HepG2 (cell line): ENCODE data around the gene SPSB1. TPM values are rescaled to one million over a fixed set of nuclear protein-coding genes. Genes with fewer than 3 reads are reported as not detected.
"Not testable (repeated sequence)": the region's sequence is repeated elsewhere in the genome, so short reads cannot be mapped to it uniquely, and the experiment has no call there.

Experiments
- ATAC-seq: fragments of 200-7000 bp; cut with Tn5 transposase; 3 replicates; pipeline ENCODE4 v1.9.1; 2020; ENCODE audit warnings: mild to moderate bottlenecking, moderate library complexity
- BruUV-seq: library from RNA; stranded (reverse); fragments of 400-500 nt; replicated peaks from 2 replicates; lab custom pipeline; 2021; lab: Mats Ljungman, UMichigan
- CTCF ChIA-PET: fragments of 300-600 bp; formaldehyde crosslinking; extraction: SDS; loops from one replicate; lab custom pipeline; 2021; ENCODE audit warnings: low total read pairs, inconsistent platforms, low intra/inter-chr PET ratio; lab: Yijun Ruan, JAX
- POLR2A ChIA-PET: fragments of 350-600 bp; sonication (Branson Sonifier 250); formaldehyde crosslinking; loops from one replicate; lab custom pipeline; 2020; ENCODE audit warnings: antibody characterized with exemption, inconsistent platforms; lab: Yijun Ruan, JAX
- DNase-seq: peaks from one replicate; pipeline ENCODE4 v3.0.0-alpha.2; 2015; ENCODE audit warnings: low spot score
- FAIRE-seq: peaks from 3 replicates; lab custom pipeline; 2011; peaks lifted over from hg19 to GRCh38; lab: Jason Lieb, UNC
- H2AFZ ChIP-seq: one replicate; pipeline ENCODE4 v1.6.1; 2011; ENCODE audit warnings: low read length, inconsistent platforms
- H3K27ac ChIP-seq: fragments of 300-600 bp; 3 replicates; pipeline ENCODE4 v1.8.0; 2011; ENCODE audit warnings: mixed run types, mild to moderate bottlenecking, mixed read lengths, low read length, inconsistent platforms; ENCODE audit not compliant: insufficient read depth; ENCODE audit errors: extremely low read length
- H3K27me3 ChIP-seq, 2 experiments: fragments of 200-600 bp in 1 of 2; 2 replicates in 1 of 2; 3 replicates in 1 of 2; pipeline versions ENCODE4 v1.6.0 to v1.8.0; 2011; ENCODE audit warnings: low read length in 2 of 2, mild to moderate bottlenecking in 2 of 2, moderate library complexity in 2 of 2, inconsistent platforms in 1 of 2; ENCODE audit not compliant: insufficient read depth in 2 of 2, control insufficient read depth in 1 of 2
- H3K36me3 ChIP-seq, 2 experiments: fragments of 200-600 bp in 1 of 2; replicated peaks in 1 of 2; 2 replicates in 1 of 2; 3 replicates in 1 of 2; pipeline versions ENCODE4 v1.5.1 to v1.8.0; 2011; ENCODE audit warnings: low read length in 2 of 2, inconsistent platforms in 1 of 2; ENCODE audit not compliant: insufficient read depth in 2 of 2, control insufficient read depth in 1 of 2
- H3K4me1 ChIP-seq: 2 replicates; pipeline ENCODE4 v1.5.1; 2012; ENCODE audit warnings: low read length, inconsistent platforms; ENCODE audit not compliant: insufficient read depth
- H3K4me2 ChIP-seq: 2 replicates; pipeline ENCODE4 v1.6.0; 2011; ENCODE audit warnings: low read depth, low read length, inconsistent platforms
- H3K4me3 ChIP-seq, 3 experiments: fragments of 200-600 bp in 1 of 3; sonication (generic), shearing (Covaris generic) in 1 of 3; replicated peaks in 1 of 3; 2 replicates each; pipeline ENCODE4 v1.5.1; 2011 to 2016; ENCODE audit warnings: low read length in 3 of 3, inconsistent platforms in 2 of 3, low read depth in 2 of 3, mild to moderate bottlenecking in 2 of 3, control low read depth in 1 of 3, mixed read lengths in 1 of 3; ENCODE audit not compliant: insufficient read depth in 1 of 3
- H3K79me2 ChIP-seq: one replicate; pipeline ENCODE4 v1.6.1; 2011; ENCODE audit warnings: low read length, inconsistent platforms; ENCODE audit not compliant: insufficient read depth
- H3K9ac ChIP-seq: 2 replicates; pipeline ENCODE4 v1.6.0; 2011; ENCODE audit warnings: mild to moderate bottlenecking, low read depth, low read length, inconsistent platforms; ENCODE audit not compliant: insufficient read depth
- H3K9me3 ChIP-seq: 2 replicates; pipeline ENCODE4 v1.5.1; 2012; ENCODE audit warnings: mild to moderate bottlenecking, low read length
- H4K20me1 ChIP-seq: 2 replicates; pipeline ENCODE4 v1.6.0; 2011; ENCODE audit warnings: inconsistent platforms, mild to moderate bottlenecking, low read length, moderate library complexity; ENCODE audit not compliant: insufficient read depth
- ARID5B ChIP-seq: IDR thresholded peaks from 2 replicates; pipeline ENCODE4 v1.4.0; 2020; ENCODE audit warnings: mild to moderate bottlenecking, missing genetic modification reagents
- FOSL2 ChIP-seq: sonication (generic); formaldehyde crosslinking; IDR thresholded peaks from 2 replicates; pipeline ENCODE4 v1.4.0; 2020; ENCODE audit warnings: missing genetic modification reagents
- FOXK1 ChIP-seq: sonication (generic); formaldehyde crosslinking; IDR thresholded peaks from 2 replicates; pipeline ENCODE4 v1.4.0; 2020; ENCODE audit warnings: low read depth, missing genetic modification reagents, borderline replicate concordance
- HNF4G ChIP-seq, 2 experiments: sonication (generic) in 1 of 2; formaldehyde crosslinking in 1 of 2; IDR thresholded peaks; 2 replicates each; pipeline versions ENCODE4 v1.4.0 to v1.6.1; 2011 to 2020; ENCODE audit warnings: borderline replicate concordance in 2 of 2, low read depth in 2 of 2, mild to moderate bottlenecking in 2 of 2, low read length in 1 of 2, missing genetic modification reagents in 1 of 2, moderate library complexity in 1 of 2
- MAFK ChIP-seq, 2 experiments: IDR thresholded peaks in 1 of 2; conservative IDR thresholded peaks in 1 of 2; 2 replicates each; pipeline ENCODE4 v1.6.1; 2011; ENCODE audit warnings: improper control_type of control experiment in 2 of 2, low read length in 2 of 2
- MAX ChIP-seq: IDR thresholded peaks from 2 replicates; pipeline ENCODE4 v1.6.1; 2012; ENCODE audit warnings: inconsistent platforms
- NFE2 ChIP-seq: sonication (generic); formaldehyde crosslinking; IDR thresholded peaks from 2 replicates; pipeline ENCODE4 v1.4.0; 2020; ENCODE audit warnings: missing genetic modification reagents
- NFE2L2 ChIP-seq: fragments of 150-350 bp; IDR thresholded peaks from 2 replicates; pipeline ENCODE4 v1.6.1; 2014; ENCODE audit warnings: low read length
- TBX2 ChIP-seq: sonication (generic); formaldehyde crosslinking; IDR thresholded peaks from 2 replicates; pipeline ENCODE4 v1.5.0; 2020; ENCODE audit warnings: missing genetic modification reagents, mild to moderate bottlenecking, borderline replicate concordance
- ZFX ChIP-seq: sonication (generic); formaldehyde crosslinking; IDR thresholded peaks from 2 replicates; pipeline ENCODE4 v1.4.0; 2020; ENCODE audit warnings: mild to moderate bottlenecking, low read depth, missing genetic modification reagents, moderate library complexity
- ZNF121 ChIP-seq: sonication (generic); formaldehyde crosslinking; IDR thresholded peaks from 2 replicates; pipeline ENCODE4 v1.5.0; 2020; ENCODE audit warnings: mild to moderate bottlenecking, missing genetic modification reagents
- ZNF557 ChIP-seq: sonication (generic); formaldehyde crosslinking; IDR thresholded peaks from 2 replicates; pipeline ENCODE4 v1.4.0; 2020; ENCODE audit warnings: missing genetic modification reagents
- ZNF768 ChIP-seq: sonication (generic); formaldehyde crosslinking; IDR thresholded peaks from 2 replicates; pipeline ENCODE4 v1.4.0; 2020; ENCODE audit warnings: missing genetic modification reagents
- WGBS: methylation state at CpG from one replicate; pipeline ENCODE4 v1.1.6; 2017; ENCODE audit warnings: low lambda C conversion rate; 5-methylcytosine and 5-hydroxymethylcytosine counted together
- in situ Hi-C: cut with HindIII; loops from 2 replicates; pipeline ENCODE4 v1.10.0; 2017; ENCODE audit warnings: low pct_unique_long_range_greater_than_20kb; ENCODE audit not compliant: extremely low pct_ligation_motif_present
- intact Hi-C: fragments of 100-400 bp; cut with micrococcal nuclease; formaldehyde crosslinking; loops from one replicate; pipeline ENCODE4 v1.10.0; 2022; ENCODE audit not compliant: unreplicated experiment
- polyA plus RNA-seq, 8 experiments: library from polyadenylated mRNA; depleted of rRNA in 3 of 8; stranded (reverse) in 7 of 8; unstranded in 1 of 8; fragments of >200 nt; fragmentation: Illumina TruSeq in 4 of 8; extraction: Trizol in 4 of 8; gene quantifications; 2 replicates each; pipeline versions ENCODE4 v1.2.1 to v1.2.3, GENCODE V29; 2011 to 2016; ENCODE audit warnings: low read depth in 4 of 8, missing spikeins in 1 of 8, mixed read lengths in 1 of 8; ENCODE audit not compliant: insufficient read depth in 1 of 8
- total RNA-seq, 5 experiments: library from RNA; depleted of rRNA; stranded (reverse); fragments of >200 nt; fragmentation: Illumina TruSeq; extraction: Trizol; gene quantifications; 2 replicates each; pipeline ENCODE4 v1.2.3, GENCODE V29; 2016; ENCODE audit warnings: low read depth in 1 of 5
- TF ChIP-seq, protein P1 (sequence below): sonication (generic); formaldehyde crosslinking; IDR thresholded peaks from 2 replicates; pipeline ENCODE4 v1.5.1; 2020; ENCODE audit warnings: mild to moderate bottlenecking, missing genetic modification reagents, moderate library complexity

SPSB1 gene
- total and polyA plus RNA-seq, 2 of the 13 experiments (the other 11 are each of a cell fraction or from before 2014, with no cell fraction given), result 5.0 to 8.0 TPM

GRCh38 chr1:9299571-9300541 lies 7.2 kb downstream of the SPSB1 start:
- H3K27me3 ChIP-seq; H3K9me3 ChIP-seq; H3K36me3 ChIP-seq; H3K4me3 ChIP-seq; intact Hi-C loops; in situ Hi-C loops; H3K4me2 ChIP-seq; H4K20me1 ChIP-seq; H2AFZ ChIP-seq; BruUV-seq; CTCF ChIA-PET; TF ChIP-seq HNF4G (CRISPR knock-in tag; IDR thresholded peaks at IDR 0.05; ENCODE audit: borderline replicate concordance, low read depth): not testable (repeated sequence)
- peaks cover 20% of the 10 kb centered on the region for H3K79me2 ChIP-seq
- POLR2A ChIA-PET, result interaction anchor here (0.8 kb wide), 1 partner anchor 9 kb away, joined by 3 read pairs; no protein-coding TSS in a partner anchor
- FAIRE-seq (peak; percentile 8), DNase-seq (peak; percentile 76), ATAC-seq (peak; percentile 69)
- peak overlapping the region; percentile 5; the same call in 1 of the 2 replicates for H3K9ac ChIP-seq
- WGBS, result 75% methylated on average over 13 of the region's 16 CpGs
- peak overlapping the region; percentile 60 for H3K27ac ChIP-seq
- H3K4me1 ChIP-seq, result peaks cover 43% of the 10 kb centered on the region
- TF ChIP-seq NFE2 (CRISPR knock-in tag) (peak; percentile 92), ARID5B (peak; percentile 22; the same call in 1 of the 2 replicates), FOXK1 (CRISPR knock-in tag) (0 out of 2 replicates have a peak, but pooled peaks have one; percentile 21), ZNF121 (CRISPR knock-in tag) (0 out of 2 replicates have a peak, but pooled peaks have one; percentile 29), ZNF768 (peak; percentile 67; the same call in 1 of the 2 replicates), TBX2 (CRISPR knock-in tag) (peak; percentile 41; the same call in 1 of the 2 replicates), FOSL2 (peak; percentile 83), NFE2L2 (peak; percentile 96), ZNF557 (CRISPR knock-in tag) (0 out of 2 replicates have a peak, but pooled peaks have one; percentile 31), ZFX (peak; percentile 55; the same call in 1 of the 2 replicates), MAX (peak; percentile 56), HNF4G (IDR thresholded peaks at IDR 0.05; ENCODE audit: borderline replicate concordance, low read depth, low read length) (peak; percentile 37; the same call in 1 of the 2 replicates), MAFK (conservative IDR thresholded peaks at IDR 0.05 in 1 of 2, IDR thresholded peaks at IDR 0.05 in 1 of 2; ENCODE audit: low read length in 2 of 2) (peak; percentile 61 to 84)
- TF ChIP-seq, protein P1, sequence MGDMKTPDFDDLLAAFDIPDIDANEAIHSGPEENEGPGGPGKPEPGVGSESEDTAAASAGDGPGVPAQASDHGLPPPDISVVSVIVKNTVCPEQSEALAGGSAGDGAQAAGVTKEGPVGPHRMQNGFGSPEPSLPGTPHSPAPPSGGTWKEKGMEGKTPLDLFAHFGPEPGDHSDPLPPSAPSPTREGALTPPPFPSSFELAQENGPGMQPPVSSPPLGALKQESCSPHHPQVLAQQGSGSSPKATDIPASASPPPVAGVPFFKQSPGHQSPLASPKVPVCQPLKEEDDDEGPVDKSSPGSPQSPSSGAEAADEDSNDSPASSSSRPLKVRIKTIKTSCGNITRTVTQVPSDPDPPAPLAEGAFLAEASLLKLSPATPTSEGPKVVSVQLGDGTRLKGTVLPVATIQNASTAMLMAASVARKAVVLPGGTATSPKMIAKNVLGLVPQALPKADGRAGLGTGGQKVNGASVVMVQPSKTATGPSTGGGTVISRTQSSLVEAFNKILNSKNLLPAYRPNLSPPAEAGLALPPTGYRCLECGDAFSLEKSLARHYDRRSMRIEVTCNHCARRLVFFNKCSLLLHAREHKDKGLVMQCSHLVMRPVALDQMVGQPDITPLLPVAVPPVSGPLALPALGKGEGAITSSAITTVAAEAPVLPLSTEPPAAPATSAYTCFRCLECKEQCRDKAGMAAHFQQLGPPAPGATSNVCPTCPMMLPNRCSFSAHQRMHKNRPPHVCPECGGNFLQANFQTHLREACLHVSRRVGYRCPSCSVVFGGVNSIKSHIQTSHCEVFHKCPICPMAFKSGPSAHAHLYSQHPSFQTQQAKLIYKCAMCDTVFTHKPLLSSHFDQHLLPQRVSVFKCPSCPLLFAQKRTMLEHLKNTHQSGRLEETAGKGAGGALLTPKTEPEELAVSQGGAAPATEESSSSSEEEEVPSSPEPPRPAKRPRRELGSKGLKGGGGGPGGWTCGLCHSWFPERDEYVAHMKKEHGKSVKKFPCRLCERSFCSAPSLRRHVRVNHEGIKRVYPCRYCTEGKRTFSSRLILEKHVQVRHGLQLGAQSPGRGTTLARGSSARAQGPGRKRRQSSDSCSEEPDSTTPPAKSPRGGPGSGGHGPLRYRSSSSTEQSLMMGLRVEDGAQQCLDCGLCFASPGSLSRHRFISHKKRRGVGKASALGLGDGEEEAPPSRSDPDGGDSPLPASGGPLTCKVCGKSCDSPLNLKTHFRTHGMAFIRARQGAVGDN (CRISPR knock-in tag), result peak; percentile 42
